Smooth muscle cell (in vitro differentiated cells): ENCODE data around the gene UGGT1. TPM values are rescaled to one million over a fixed set of nuclear protein-coding genes. Genes with fewer than 3 reads are reported as not detected.

Experiments
- DNase-seq: peaks from one replicate; lab custom pipeline; 2025; ENCODE audit not compliant: unreplicated experiment; lab: John Stamatoyannopoulos, UW
- H2AFZ ChIP-seq: fragments of 200-600 bp; sonication (generic); 2 replicates; pipeline ENCODE4 v1.6.0; 2016; ENCODE audit warnings: antibody characterized with exemption, low read depth, mild to moderate bottlenecking
- H3F3A ChIP-seq: fragments of 200-600 bp; sonication (generic); 2 replicates; pipeline ENCODE4 v1.6.0; 2017; ENCODE audit warnings: antibody characterized with exemption, low read depth
- H3K27ac ChIP-seq: fragments of 200-600 bp; sonication (generic); 2 replicates; pipeline ENCODE4 v1.5.1; 2016; ENCODE audit warnings: low read depth, mild to moderate bottlenecking
- H3K27me3 ChIP-seq: fragments of 200-600 bp; sonication (generic); 2 replicates; pipeline ENCODE4 v1.6.1; 2016; ENCODE audit warnings: low read depth, mild to moderate bottlenecking
- H3K36me3 ChIP-seq: fragments of 200-600 bp; sonication (generic); 2 replicates; pipeline ENCODE4 v1.5.1; 2016; ENCODE audit warnings: low read depth
- H3K4me1 ChIP-seq: fragments of 200-600 bp; sonication (generic); 2 replicates; pipeline ENCODE4 v1.5.1; 2016; ENCODE audit warnings: low read depth
- H3K4me2 ChIP-seq: fragments of 200-600 bp; sonication (generic); 2 replicates; pipeline ENCODE4 v1.6.0; 2016; ENCODE audit warnings: mild to moderate bottlenecking
- H3K4me3 ChIP-seq: fragments of 200-600 bp; sonication (generic); 2 replicates; pipeline ENCODE4 v1.5.1; 2016; ENCODE audit warnings: mild to moderate bottlenecking
- H3K79me2 ChIP-seq: fragments of 200-600 bp; sonication (generic); 2 replicates; pipeline ENCODE4 v1.6.0; 2016; ENCODE audit warnings: low read depth, mild to moderate bottlenecking
- H3K9ac ChIP-seq: fragments of 200-600 bp; sonication (generic); 2 replicates; pipeline ENCODE4 v1.6.0; 2016; ENCODE audit warnings: low read depth
- H3K9me3 ChIP-seq: fragments of 200-600 bp; sonication (generic); replicated peaks from 2 replicates; pipeline ENCODE4 v1.5.1; 2016; ENCODE audit warnings: low read depth
- H4K20me1 ChIP-seq: fragments of 200-600 bp; sonication (generic); 2 replicates; pipeline ENCODE4 v1.6.0; 2016; ENCODE audit warnings: low read depth
- WGBS: methylation state at CpG from one replicate; pipeline ENCODE4 v1.1.7; 2016; ENCODE audit warnings: low lambda C conversion rate; 5-methylcytosine and 5-hydroxymethylcytosine counted together
- polyA plus RNA-seq: library from polyadenylated mRNA; unstranded; fragments of >200 nt; fragmentation: Nextera tagmentation; extraction: Ambion mirVana; gene quantifications from 2 replicates; pipeline ENCODE4 v1.2.1, GENCODE V29; 2016
- total RNA-seq: library from RNA; depleted of rRNA; stranded (reverse); fragments of >200 nt; gene quantifications from 2 replicates; pipeline ENCODE4 v1.2.3, GENCODE V29; 2014
- TF ChIP-seq, protein P1 (sequence below): fragments of 200-600 bp; sonication (generic); IDR thresholded peaks from 2 replicates; pipeline ENCODE4 v1.5.1; 2017; ENCODE audit warnings: borderline replicate concordance, mild to moderate bottlenecking, antibody characterized with exemption; ENCODE audit not compliant: insufficient read depth, poor library complexity, severe bottlenecking

Gene UGGT1
- total and polyA plus RNA-seq, 2 experiments from 2014 or later = 14.3 to 46.3 TPM

DNA sequence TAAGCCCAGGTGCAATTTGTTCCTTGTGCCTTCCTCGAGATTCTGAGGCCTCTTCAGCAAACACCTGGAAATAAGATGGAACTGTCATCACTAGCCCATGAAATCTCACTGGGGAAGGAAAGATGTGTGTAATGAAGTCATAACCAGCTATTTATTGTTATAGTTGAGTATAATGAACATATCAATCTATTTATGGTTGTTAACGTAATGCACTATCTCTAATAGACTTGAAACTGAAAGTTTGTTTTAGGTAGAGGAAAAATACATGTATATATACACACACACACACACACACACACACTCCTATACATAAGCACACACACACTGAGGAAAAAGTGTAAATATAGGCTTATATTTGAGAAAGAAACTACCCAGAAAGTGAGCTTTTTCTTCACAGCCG is 62.8 kb downstream of the UGGT1 start:
- WGBS = 95% methylated on average over 3 of the region's 3 CpGs
- Histone ChIP-seq H3F3A (no peaks in the 10 kb centered on the region), H3K4me1 (no peaks in the 10 kb centered on the region), H3K27ac (no peak overlapping the region), H3K4me3 (no peak overlapping the region), H3K9ac (no peak overlapping the region), H3K4me2 (no peak overlapping the region), H3K79me2 (no peaks in the 10 kb centered on the region), H4K20me1 (peaks cover 9% of the 10 kb centered on the region), H3K36me3 (peaks cover 15% of the 10 kb centered on the region), H2AFZ (no peak overlapping the region), H3K9me3 (no peaks in the 10 kb centered on the region), H3K27me3 (no peaks in the 10 kb centered on the region)
- TF ChIP-seq, protein P1, sequence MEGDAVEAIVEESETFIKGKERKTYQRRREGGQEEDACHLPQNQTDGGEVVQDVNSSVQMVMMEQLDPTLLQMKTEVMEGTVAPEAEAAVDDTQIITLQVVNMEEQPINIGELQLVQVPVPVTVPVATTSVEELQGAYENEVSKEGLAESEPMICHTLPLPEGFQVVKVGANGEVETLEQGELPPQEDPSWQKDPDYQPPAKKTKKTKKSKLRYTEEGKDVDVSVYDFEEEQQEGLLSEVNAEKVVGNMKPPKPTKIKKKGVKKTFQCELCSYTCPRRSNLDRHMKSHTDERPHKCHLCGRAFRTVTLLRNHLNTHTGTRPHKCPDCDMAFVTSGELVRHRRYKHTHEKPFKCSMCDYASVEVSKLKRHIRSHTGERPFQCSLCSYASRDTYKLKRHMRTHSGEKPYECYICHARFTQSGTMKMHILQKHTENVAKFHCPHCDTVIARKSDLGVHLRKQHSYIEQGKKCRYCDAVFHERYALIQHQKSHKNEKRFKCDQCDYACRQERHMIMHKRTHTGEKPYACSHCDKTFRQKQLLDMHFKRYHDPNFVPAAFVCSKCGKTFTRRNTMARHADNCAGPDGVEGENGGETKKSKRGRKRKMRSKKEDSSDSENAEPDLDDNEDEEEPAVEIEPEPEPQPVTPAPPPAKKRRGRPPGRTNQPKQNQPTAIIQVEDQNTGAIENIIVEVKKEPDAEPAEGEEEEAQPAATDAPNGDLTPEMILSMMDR = no peak
- no peak for DNase-seq

DNA sequence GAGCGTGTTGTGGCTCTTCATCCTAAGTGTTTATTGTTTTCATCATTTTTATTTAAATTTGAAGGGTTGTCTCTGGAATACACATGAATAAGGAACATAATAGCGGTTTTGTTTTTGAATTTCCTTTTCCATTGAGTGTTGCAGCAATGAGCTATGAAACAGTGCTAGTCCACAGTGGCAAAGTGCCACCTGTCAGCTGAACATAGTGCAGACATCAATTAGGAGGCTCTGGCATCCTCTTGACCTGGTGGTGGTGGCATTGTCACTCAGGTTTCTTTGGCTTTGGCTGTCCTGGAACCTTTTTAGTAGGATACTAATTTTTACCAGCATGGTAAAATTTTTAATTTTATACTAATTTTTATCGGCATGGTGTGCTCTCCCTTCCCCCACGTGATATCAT is 63.2 kb downstream of the UGGT1 start:
- Histone ChIP-seq H3K9me3 (no peaks in the 10 kb centered on the region), H3K27me3 (no peaks in the 10 kb centered on the region), H3K79me2 (no peaks in the 10 kb centered on the region), H3K36me3 (peaks cover 16% of the 10 kb centered on the region), H3K4me3 (no peak overlapping the region), H3K4me2 (no peak overlapping the region), H3K27ac (no peak overlapping the region), H3K4me1 (no peaks in the 10 kb centered on the region), H2AFZ (no peak overlapping the region), H3K9ac (no peak overlapping the region), H4K20me1 (peaks cover 9% of the 10 kb centered on the region), H3F3A (no peaks in the 10 kb centered on the region)
- no peak for DNase-seq
- TF ChIP-seq, protein P1 = no peak
- WGBS = 97% methylated on average over 4 of the region's 4 CpGs

DNA sequence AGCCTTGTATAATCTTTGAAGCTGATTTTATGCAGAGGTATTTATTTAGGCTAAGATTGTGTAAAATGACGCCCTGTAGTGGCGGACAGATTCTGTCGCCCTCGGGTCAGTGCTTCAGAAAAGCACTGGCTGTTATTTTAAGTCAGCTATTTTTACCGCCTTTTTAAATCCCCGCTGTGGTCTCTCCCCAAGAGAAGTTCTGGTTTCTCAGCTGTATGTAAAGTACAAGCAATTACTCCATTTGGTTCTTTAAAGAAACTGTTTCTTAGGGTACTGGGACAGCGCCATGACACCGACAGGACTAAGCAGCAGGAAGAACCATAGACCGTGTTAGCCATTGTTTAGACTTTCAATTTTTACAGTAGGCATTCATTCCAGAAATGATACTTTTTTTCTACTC is 65.0 kb downstream of the UGGT1 start:
- H3K27ac ChIP-seq = no peak overlapping the region

DNA sequence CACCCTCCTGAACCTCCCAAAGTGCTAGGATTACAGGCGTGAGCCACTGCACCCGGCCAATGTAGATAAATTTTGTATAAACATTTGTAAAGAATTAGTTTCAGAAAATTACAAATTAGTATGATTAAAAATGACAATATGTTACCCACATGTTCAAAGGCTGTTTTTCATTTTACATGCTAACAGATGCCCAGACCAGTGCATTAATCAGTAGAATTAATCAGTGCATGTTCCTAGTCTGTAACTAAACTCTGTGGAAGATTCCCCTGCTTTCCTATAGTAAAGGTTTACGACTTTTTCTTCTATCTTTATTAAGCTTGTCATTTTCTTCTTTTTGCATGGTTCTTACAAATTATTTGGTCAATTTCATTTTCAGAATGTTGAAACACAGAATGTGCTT is 65.8 kb downstream of the UGGT1 start:
- peaks cover 7% of the 10 kb centered on the region for H4K20me1 ChIP-seq
- TF ChIP-seq, protein P1 = no peak
- H3K36me3 ChIP-seq = peaks cover 38% of the 10 kb centered on the region
- H2AFZ ChIP-seq = no peak overlapping the region
- H3K9me3 ChIP-seq = no peaks in the 10 kb centered on the region
- no peak for DNase-seq
- H3K4me2 ChIP-seq = no peak overlapping the region
- H3K9ac ChIP-seq = no peak overlapping the region
- no peak overlapping the region for H3K4me3 ChIP-seq
- no peaks in the 10 kb centered on the region for H3F3A ChIP-seq
- H3K27me3 ChIP-seq = no peaks in the 10 kb centered on the region
- 91% methylated on average over 3 of the region's 3 CpGs for WGBS
- H3K27ac ChIP-seq = no peak overlapping the region
- H3K4me1 ChIP-seq = no peaks in the 10 kb centered on the region
- H3K79me2 ChIP-seq = no peaks in the 10 kb centered on the region

More for the DNA sequence above, 65.0 kb downstream of the UGGT1 start:
- TF ChIP-seq, protein P1 = no peak
- Histone ChIP-seq H3K27me3 (no peaks in the 10 kb centered on the region), H3F3A (no peaks in the 10 kb centered on the region), H3K4me1 (no peaks in the 10 kb centered on the region), H3K4me3 (no peak overlapping the region), H4K20me1 (peaks cover 7% of the 10 kb centered on the region), H3K4me2 (no peak overlapping the region), H3K9me3 (no peaks in the 10 kb centered on the region), H3K36me3 (peaks cover 30% of the 10 kb centered on the region), H3K79me2 (no peaks in the 10 kb centered on the region), H2AFZ (no peak overlapping the region), H3K9ac (no peak overlapping the region)
- DNase-seq = no peak
- 93% methylated on average over 9 of the region's 9 CpGs for WGBS
